Lower lobe of right lung (tissue), 2 donors: ENCODE data around the gene CYTH1. TPM values are rescaled to one million over a fixed set of nuclear protein-coding genes. Genes with fewer than 3 reads are reported as not detected.

Experiments used
- ATAC-seq, 2 donors: fragments of 200-7000 bp; cut with Tn5 transposase; one replicate each; pipeline ENCODE4 v1.9.1; 2020 to 2022; ENCODE audit warnings: mild to moderate bottlenecking in 2 of 2, moderate library complexity in 2 of 2
- DNase-seq: peaks from one replicate; pipeline ENCODE4 v3.0.0-alpha.2; 2020
- H3K27ac ChIP-seq: fragments of 200-600 bp; one replicate; pipeline ENCODE4 v1.8.0; 2022
- H3K27me3 ChIP-seq: fragments of 200-600 bp; one replicate; pipeline ENCODE4 v1.8.0; 2022; ENCODE audit warnings: low read depth
- H3K36me3 ChIP-seq: fragments of 200-600 bp; one replicate; pipeline ENCODE4 v1.8.0; 2022; ENCODE audit warnings: mild to moderate bottlenecking
- H3K4me1 ChIP-seq: fragments of 200-600 bp; one replicate; pipeline ENCODE4 v1.8.0; 2022
- H3K4me3 ChIP-seq: fragments of 200-600 bp; one replicate; pipeline ENCODE4 v1.8.0; 2022; ENCODE audit warnings: mild to moderate bottlenecking
- H3K9me3 ChIP-seq: fragments of 200-600 bp; one replicate; pipeline ENCODE4 v1.8.0; 2022
- CTCF ChIP-seq: fragments of 200-600 bp; IDR thresholded peaks from one replicate; pipeline ENCODE4 v1.8.0; 2022; ENCODE audit warnings: antibody characterized with exemption, mild to moderate bottlenecking
- intact Hi-C: fragments of 100-400 bp; cut with DNase I; formaldehyde crosslinking; loops from one replicate; pipeline ENCODE4 v1.11.0; 2022
- total RNA-seq: library from RNA; stranded (reverse); fragmentation: NEBNext Ultra II Directional; extraction: Animal tissue kit (Norgen Biotek cat#: 25700); gene quantifications from one replicate; pipeline ENCODE4 v1.2.1, GENCODE V29; 2021
- donor health status: DM: no; HTN: yes; CAD: no; lungs with severe emphysema.

CYTH1 gene
- total RNA-seq, 1 donor from 2014 or later = 110 TPM

- Histone ChIP-seq H3K9me3 (no peaks in the 10 kb centered on the region), H3K4me3 (no peak overlapping the region), H3K36me3 (no peaks in the 10 kb centered on the region), H3K27ac (no peak overlapping the region), H3K4me1 (no peaks in the 10 kb centered on the region), H3K27me3 (no peaks in the 10 kb centered on the region)
- DNase-seq (no peak), ATAC-seq (no peak)
- intact Hi-C loops = no loop called here
- TF ChIP-seq CTCF = no peak
These were observed 157.5 kb downstream of the CYTH1 start for GRCh38 chr17:78624324-78625151.

Other genes starting within 250 kb of the CYTH1 start
- 2.8 TPM for gene DNAH17, start 204.9 kb downstream of the CYTH1 start, total RNA-seq
- 58.6 TPM for gene USP36, start 58.5 kb upstream of the CYTH1 start, total RNA-seq
- 5.5 TPM for gene CEP295NL, start 120.9 kb upstream of the CYTH1 start, total RNA-seq
- gene TIMP2, start 143.1 kb upstream of the CYTH1 start, total RNA-seq = 260 TPM
- gene LGALS3BP, start 197.7 kb upstream of the CYTH1 start, total RNA-seq = 417 TPM
- 54.4 TPM for gene CANT1, start 227.5 kb upstream of the CYTH1 start, total RNA-seq
- 24.9 TPM for gene C1QTNF1, start 241.9 kb upstream of the CYTH1 start, total RNA-seq